Thymus (tissue), 11 donors: ENCODE data around the gene ST6GALNAC2. TPM values are rescaled to one million over a fixed set of nuclear protein-coding genes. Genes with fewer than 3 reads are reported as not detected.
A peak's percentile ranks its signal among the peaks of the same experiment; 100 is the strongest.
"Not testable (repeated sequence)": the region's sequence is repeated elsewhere in the genome, so short reads cannot be mapped to it uniquely, and the experiment has no call there.

Source experiments
- DNase-seq, 9 donors: peaks; one replicate each; pipeline ENCODE4 v3.0.0-alpha.2; 2013; ENCODE audit warnings: low spot score in 9 of 9, low read depth in 6 of 9, missing footprints in 1 of 9
- H3K27ac ChIP-seq, 2 donors: one replicate each; pipeline ENCODE4 v1.5.1; 2013; ENCODE audit warnings: control low read depth in 1 of 2, low read depth in 1 of 2, low read length in 1 of 2, mild to moderate bottlenecking in 1 of 2, moderate library complexity in 1 of 2
- H3K27me3 ChIP-seq, 2 donors: one replicate each; pipeline ENCODE4 v1.5.1; 2013; ENCODE audit warnings: low read length in 1 of 2; ENCODE audit not compliant: control insufficient read depth in 2 of 2, insufficient read depth in 1 of 2
- H3K36me3 ChIP-seq, 2 donors: one replicate each; pipeline ENCODE4 v1.5.1; 2013; ENCODE audit warnings: low read length in 1 of 2, mild to moderate bottlenecking in 1 of 2, moderate library complexity in 1 of 2; ENCODE audit not compliant: control insufficient read depth in 2 of 2, insufficient read depth in 2 of 2
- H3K4me1 ChIP-seq, 2 donors: one replicate each; pipeline ENCODE4 v1.5.1; 2013; ENCODE audit warnings: low read length in 2 of 2; ENCODE audit not compliant: control insufficient read depth in 2 of 2, insufficient read depth in 2 of 2
- H3K4me3 ChIP-seq, 2 donors: one replicate each; pipeline ENCODE4 v1.5.1; 2013; ENCODE audit warnings: low read length in 2 of 2, control low read depth in 1 of 2, mild to moderate bottlenecking in 1 of 2
- H3K9me3 ChIP-seq, 2 donors: one replicate each; pipeline ENCODE4 v1.5.1; 2013; ENCODE audit warnings: low read length in 1 of 2, mild to moderate bottlenecking in 1 of 2; ENCODE audit not compliant: control insufficient read depth in 2 of 2, insufficient read depth in 1 of 2
- WGBS: extraction: QIAGEN DNeasy Blood & Tissue Kit; methylation state at CpG from one replicate; pipeline ENCODE4 v1.1.7; 2013; 5-methylcytosine and 5-hydroxymethylcytosine counted together
- polyA plus RNA-seq: library from polyadenylated mRNA; stranded (reverse); fragments of 200-250 nt; gene quantifications from one replicate; pipeline ENCODE4 v1.2.3, GENCODE V29; 2013
- total RNA-seq: library from RNA; stranded (reverse); fragments of 120-200 nt; gene quantifications from one replicate; pipeline ENCODE4 v1.2.4, GENCODE V29; 2013
- donor health status: healthy.

The ST6GALNAC2 gene
- total and polyA plus RNA-seq, 2 donors = 0.76 to 4.3 TPM

DNA sequence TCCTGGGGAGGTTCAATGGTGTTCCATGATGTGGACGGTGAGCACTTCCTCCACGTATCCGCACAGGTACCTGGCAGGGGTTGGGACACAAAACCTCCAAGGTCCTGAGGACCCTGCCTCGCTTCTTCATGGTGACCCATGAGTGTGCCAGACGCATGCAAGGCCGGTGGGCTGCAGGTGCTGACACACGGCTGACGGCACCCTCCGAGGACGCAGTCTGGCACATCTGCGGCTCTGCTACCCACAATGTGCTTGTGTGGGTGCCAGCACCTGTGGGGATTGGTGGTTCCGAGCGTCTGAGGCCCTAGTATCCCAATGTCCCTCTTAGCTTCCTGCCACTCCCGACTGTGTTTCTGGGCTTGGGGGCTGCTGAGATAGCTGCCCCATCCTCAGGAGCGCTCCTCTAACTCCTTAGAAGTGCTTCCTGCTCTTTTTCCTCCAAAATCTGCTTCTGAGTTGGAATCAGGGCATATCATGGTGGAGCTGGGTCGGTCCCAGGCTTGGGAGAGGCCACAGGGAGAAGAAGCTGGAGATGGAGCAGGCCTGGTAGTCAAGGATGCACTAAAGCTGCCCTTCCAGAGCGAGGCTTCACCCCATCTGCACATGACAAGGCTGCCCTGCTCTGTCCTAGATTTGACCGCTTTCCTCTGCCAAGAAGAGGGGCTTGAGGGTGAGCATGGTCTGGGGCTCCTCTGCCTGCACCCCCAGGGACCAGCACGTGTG lies 49.7 kb downstream of the ST6GALNAC2 start:
- H3K4me1 ChIP-seq = peaks cover 3 to 17% of the 10 kb centered on the region in 2 donors
- H3K27ac ChIP-seq = no peak overlapping the region
- no peak for DNase-seq
- WGBS = 87% methylated on average over 19 of the region's 19 CpGs
- H3K4me3 ChIP-seq = no peak overlapping the region
- H3K9me3 ChIP-seq = peaks cover 0 to 5% of the 10 kb centered on the region in 2 donors
- peaks cover 50 to 62% of the 10 kb centered on the region in 2 donors for H3K27me3 ChIP-seq
- H3K36me3 ChIP-seq = no peaks in the 10 kb centered on the region

DNA sequence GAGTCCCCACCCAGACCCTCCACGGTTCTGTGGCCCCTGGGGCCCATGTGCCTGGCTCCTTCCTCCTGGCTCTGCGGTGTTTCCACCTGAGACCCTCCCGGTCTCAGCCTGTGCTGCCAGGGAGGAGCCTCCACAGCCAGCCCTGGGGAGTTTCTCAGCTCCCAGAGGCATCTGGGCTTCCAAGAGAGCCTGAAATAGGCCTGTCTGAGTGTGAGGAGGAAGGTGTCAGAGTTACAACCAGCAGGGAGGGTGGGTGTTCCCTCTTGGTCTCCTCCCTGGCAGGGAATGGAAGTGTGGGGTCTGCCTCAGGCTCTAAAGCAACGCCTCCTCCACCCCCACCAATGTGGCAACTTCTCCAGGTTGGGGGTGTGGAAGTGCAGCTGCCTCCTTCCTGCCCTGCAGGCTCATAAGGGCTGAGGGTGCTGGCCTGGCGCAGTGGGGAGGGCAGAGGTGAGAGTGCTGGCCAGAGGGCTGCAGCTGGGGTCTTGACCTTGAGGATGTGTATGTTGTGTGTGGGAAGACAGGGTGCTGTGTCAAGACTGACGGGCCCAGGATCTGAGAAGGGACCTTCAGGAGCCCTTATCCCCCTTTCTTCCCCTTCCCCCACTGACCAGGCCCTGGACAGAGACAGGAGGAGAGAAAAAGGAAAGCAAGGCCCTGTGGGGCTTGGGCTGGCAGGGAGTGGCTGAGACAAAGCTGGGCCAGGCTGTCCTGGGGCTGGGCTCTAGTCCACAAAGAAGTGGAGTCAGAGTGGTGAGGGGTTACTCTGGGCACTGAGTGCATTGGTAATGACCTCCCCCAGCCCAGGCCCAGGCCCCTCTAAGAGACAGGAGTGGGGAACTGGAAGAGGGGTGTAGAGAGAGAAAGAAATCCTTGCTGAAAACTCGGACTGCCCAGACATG lies 50.6 kb downstream of the ST6GALNAC2 start:
- Histone ChIP-seq H3K4me1 (peaks cover 0 to 19% of the 10 kb centered on the region in 2 donors), H3K4me3 (no peak overlapping the region), H3K9me3 (peaks cover 0 to 5% of the 10 kb centered on the region in 2 donors), H3K36me3 (no peaks in the 10 kb centered on the region), H3K27ac (no peak overlapping the region), H3K27me3 (peaks cover 45 to 54% of the 10 kb centered on the region in 2 donors)
- 75% methylated on average over 7 of the region's 7 CpGs for WGBS
- DNase-seq = no peak

DNA sequence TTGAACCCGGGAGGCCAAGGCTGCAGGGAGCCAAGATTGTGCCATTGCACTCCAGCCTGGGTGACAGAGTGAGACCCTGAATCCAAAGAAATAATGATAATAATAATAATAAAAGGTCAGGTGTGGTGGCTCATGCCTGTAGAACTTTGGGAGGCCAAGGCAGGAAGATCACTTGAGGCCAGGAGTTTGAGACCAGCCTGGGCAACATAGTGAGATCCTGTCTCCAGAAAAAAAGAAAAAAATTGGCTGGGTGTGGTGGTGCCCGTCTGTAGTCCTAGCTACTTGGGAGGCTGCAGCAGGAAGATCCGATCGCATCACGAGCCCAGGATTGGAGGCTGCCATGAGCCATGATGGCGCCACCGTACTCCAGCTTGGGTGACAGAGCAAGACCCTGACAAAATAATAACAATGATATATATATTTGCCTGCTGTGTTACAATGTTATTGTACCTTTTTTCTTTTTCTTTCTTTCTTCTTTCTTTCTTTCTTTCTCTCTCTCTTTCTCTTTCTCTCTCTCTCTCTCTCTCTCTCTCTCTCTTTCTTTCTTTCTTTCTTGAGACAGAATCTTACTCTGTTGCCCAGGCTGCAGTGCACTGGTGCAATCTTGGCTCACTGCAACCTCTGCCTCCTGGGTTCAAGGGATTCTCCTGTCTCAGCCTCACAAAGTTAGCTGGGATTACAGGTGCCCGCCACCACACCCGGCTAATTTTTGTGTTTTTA lies 51.9 kb downstream of the ST6GALNAC2 start:
- H3K9me3 ChIP-seq, DNase-seq, H3K4me3 ChIP-seq, H3K36me3 ChIP-seq, H3K27ac ChIP-seq: not testable (repeated sequence)
- WGBS = 98% methylated on average over 9 of the region's 9 CpGs
- peaks cover 33 to 41% of the 10 kb centered on the region in 2 donors for H3K27me3 ChIP-seq
- peaks cover 10 to 32% of the 10 kb centered on the region in 2 donors for H3K4me1 ChIP-seq

DNA sequence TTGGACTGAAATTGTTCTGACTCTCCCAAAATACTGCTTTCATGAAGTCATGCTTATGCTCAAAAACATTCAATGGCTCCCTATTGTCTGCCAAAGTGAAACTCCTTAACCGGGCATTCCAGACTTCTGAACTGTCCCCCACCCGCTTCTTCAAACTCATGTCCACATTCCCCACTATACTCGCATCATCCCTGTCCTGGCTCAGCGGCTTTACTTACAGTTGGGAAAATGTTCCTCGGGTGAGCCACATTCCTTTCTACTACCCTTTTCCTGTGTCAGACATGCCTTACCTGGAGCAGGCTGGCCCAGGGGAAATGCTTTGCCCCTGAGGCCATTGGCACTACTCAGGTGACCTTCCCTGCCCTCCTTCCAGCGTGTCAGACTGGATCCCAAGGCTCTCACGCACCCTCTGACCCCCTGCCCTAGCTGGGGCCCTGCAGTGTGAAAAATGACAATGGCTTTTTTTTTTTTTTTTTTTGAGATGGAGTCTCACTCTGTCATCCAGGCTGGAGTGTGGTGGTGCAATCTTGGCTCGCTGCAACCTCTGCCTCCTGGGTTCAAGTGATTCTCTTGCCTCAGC lies 53.5 kb downstream of the ST6GALNAC2 start:
- no peak overlapping the region for H3K27ac ChIP-seq
- H3K4me3 ChIP-seq = no peak overlapping the region
- 97% methylated on average over 8 of the region's 8 CpGs for WGBS
- no peaks in the 10 kb centered on the region for H3K9me3 ChIP-seq
- H3K36me3 ChIP-seq = no peaks in the 10 kb centered on the region
- peaks cover 17 to 25% of the 10 kb centered on the region in 2 donors for H3K27me3 ChIP-seq
- DNase-seq = no peak
- H3K4me1 ChIP-seq = peaks cover 21 to 44% of the 10 kb centered on the region in 2 donors

DNA sequence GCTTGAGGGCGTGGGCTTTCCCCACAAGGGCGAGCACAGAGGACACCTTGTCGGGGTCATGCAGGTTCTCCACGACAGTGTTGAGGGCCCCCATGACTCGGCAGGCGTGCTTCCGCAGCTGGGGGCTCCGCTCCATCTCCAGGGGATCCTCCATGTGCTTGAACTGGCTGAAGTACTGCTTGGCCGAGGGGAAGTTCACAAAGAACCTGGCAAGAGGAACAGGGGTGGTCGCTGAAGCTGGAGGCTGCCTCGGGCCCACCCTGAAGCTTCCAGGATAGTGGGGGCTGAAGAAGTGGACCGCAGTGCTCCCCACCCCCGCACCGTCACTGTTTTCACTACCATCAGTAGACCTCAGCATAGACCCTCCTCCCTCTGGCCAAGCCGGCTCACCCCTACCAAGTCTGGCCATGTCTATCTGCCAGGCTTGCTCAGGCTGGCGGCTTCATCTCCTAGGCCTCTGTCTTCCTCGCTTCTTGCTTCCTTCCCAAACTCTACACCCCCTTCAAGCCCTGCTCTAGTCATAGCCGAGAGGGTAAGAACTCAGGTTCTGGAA lies 54.1 kb downstream of the ST6GALNAC2 start:
- Histone ChIP-seq H3K27me3 (peaks cover 11 to 19% of the 10 kb centered on the region in 2 donors), H3K4me1 (peaks cover 23 to 46% of the 10 kb centered on the region in 2 donors), H3K36me3 (no peaks in the 10 kb centered on the region), H3K4me3 (no peak overlapping the region), H3K9me3 (no peaks in the 10 kb centered on the region), H3K27ac (no peak overlapping the region)
- no peak for DNase-seq
- 91% methylated on average over 18 of the region's 18 CpGs for WGBS

DNA sequence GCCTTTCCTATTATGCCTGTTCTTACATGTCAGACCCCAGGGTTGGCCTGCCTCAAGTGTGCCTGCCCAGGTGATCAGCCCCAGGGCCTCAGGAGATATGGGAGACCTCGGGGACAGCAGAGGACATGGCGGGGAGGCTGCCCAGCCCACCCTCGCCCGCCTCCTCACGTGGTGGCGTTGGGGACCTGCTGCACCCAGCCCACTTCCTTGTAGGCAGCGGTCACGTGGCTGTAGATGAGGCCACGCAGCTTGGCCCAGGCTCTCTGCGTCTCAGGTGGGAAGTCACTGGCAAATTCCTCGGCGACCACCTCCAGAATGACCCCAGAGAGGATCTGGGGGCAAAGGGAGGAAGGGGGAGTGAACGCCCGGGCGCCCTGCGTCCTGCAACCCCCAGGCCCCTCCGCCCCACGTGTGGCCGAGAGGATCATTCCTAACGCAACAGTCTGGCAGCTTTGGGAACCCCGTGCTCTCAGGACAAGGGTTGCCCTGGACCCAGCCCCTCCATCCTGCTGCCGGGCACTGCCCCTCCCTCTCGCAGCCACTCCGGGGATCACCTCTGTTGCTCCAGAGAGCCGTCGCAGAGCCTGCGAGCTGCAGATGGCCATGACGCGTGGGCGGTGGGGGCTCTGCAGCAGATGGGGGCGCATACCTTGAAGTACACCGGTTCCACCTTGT lies 54.7 kb downstream of the ST6GALNAC2 start:
- WGBS = 93% methylated on average over 32 of the region's 32 CpGs
- no peaks in the 10 kb centered on the region for H3K36me3 ChIP-seq
- H3K27ac ChIP-seq = no peak overlapping the region
- H3K4me1 ChIP-seq = peaks cover 23 to 46% of the 10 kb centered on the region in 2 donors
- H3K4me3 ChIP-seq = no peak overlapping the region
- no peaks in the 10 kb centered on the region for H3K9me3 ChIP-seq
- peaks cover 5 to 13% of the 10 kb centered on the region in 2 donors for H3K27me3 ChIP-seq
- DNase-seq = no peak

DNA sequence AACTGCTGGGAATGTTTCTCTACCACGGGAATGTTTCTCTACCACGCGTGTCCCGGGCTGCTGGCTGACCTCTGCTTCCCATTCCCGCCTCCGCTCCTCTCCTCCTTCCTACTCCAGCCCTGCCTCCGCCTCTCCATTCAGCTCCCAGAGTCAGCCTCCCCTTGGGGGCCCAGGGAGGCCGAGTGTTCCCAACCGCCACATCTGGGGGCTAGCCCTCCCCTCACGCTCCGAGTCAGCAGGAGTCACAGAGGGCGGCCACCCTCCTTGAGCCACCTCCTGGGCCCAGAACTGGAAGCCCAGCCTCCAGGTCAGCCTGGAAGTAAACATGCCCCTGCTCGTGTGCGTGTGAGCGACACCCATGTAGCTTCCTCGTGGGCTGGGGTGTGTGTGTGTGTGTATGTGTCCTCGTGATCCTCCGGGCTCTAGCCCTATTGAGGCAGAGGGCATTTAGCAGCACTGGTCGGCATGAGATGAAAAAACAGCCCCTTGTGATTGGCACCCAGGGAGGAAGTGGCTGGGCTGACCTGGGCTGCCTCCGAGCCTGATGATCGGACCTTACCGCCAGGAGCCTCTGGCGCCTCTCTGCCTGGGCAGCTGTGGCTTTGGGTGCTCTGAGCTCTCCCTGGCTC lies 55.5 kb downstream of the ST6GALNAC2 start:
- Histone ChIP-seq H3K9me3 (no peaks in the 10 kb centered on the region), H3K4me1 (peaks cover 23 to 46% of the 10 kb centered on the region in 2 donors), H3K36me3 (no peaks in the 10 kb centered on the region), H3K4me3 (no peak overlapping the region), H3K27me3 (peaks cover 0 to 6% of the 10 kb centered on the region in 2 donors), H3K27ac (peak overlapping the region; percentile 26 to 72)
- 94% methylated on average over 23 of the region's 23 CpGs for WGBS
- no peak for DNase-seq
